ENCODE data around the gene RPS6KA3. TPM values are rescaled to one million over a fixed set of nuclear protein-coding genes. Genes with fewer than 3 reads are reported as not detected.

Gene RPS6KA3
- total and polyA plus RNA-seq, 2 of the 8 experiments (the other 6 are each of a cell fraction or from before 2014, with no cell fraction given) = 7.1 to 13.0 TPM

DNA sequence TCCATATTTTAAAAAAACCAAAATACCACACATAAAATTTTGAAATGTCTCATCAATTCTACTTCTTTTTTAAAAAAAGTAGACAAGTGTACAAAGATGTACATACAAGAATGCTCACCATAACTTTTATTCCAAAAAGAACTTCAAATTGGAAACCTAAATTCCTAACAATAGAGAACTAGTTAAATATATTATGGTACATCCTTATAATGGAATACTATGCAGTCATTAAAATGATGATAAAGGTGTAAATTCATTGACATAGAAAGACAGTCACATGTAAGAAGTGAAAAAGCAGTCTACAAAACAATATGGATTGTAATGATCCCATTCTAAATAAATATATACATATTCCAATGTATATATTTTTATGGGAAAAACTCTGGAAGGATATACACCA, 31.0 kb downstream of the RPS6KA3 start:
- Histone ChIP-seq H3K9me3 (ENCODE audit: insufficient read depth in 2 of 2, low read depth in 1 of 2, low read length in 1 of 2) (no peaks in the 10 kb centered on the region), H4K8ac (ENCODE audit: extremely low read depth, insufficient read depth, low read length) (no peak overlapping the region), H3K56ac (replicated peaks; ENCODE audit: insufficient read length, low read depth, low read length) (no peak overlapping the region), H3K14ac (ENCODE audit: insufficient read length) (no peak overlapping the region), H2AK5ac (ENCODE audit: low read depth, low read length) (no peak overlapping the region), H3K4me1 (replicated peaks in 1 of 4; ENCODE audit: control insufficient read depth in 3 of 4, insufficient read depth in 4 of 4, low read length in 3 of 4) (no peaks in the 10 kb centered on the region), H3K4me3 (ENCODE audit: extremely low read depth in 1 of 4, insufficient read depth in 2 of 4, low read depth in 3 of 4, low read length in 4 of 4) (no peak overlapping the region), H2BK12ac (ENCODE audit: low read depth, low read length) (no peak overlapping the region), H2BK20ac (ENCODE audit: low read length) (no peak overlapping the region), H2AFZ (ENCODE audit: low read length) (no peak overlapping the region), H3K79me2 (ENCODE audit: control insufficient read depth in 1 of 2, insufficient read depth in 2 of 2, low read length in 2 of 2) (no peaks in the 10 kb centered on the region), H3K79me1 (ENCODE audit: low read depth, low read length) (no peaks in the 10 kb centered on the region), H3K36me3 (ENCODE audit: control insufficient read depth in 2 of 4, insufficient read depth in 4 of 4, low read length in 3 of 4) (peaks cover 0 to 3% (median 1%) of the 10 kb centered on the region in 4 experiments; a peak in 2 of 8 replicates), H3K27me3 (replicated peaks in 1 of 4; ENCODE audit: control insufficient read depth in 3 of 4, extremely low read depth in 1 of 4, insufficient read depth in 3 of 4, low read length in 3 of 4) (no peaks in the 10 kb centered on the region), H2BK15ac (ENCODE audit: low read length) (no peak overlapping the region), H3K9ac (replicated peaks in 1 of 4; ENCODE audit: extremely low read depth in 1 of 4, low read depth in 3 of 4, low read length in 3 of 4) (no peak overlapping the region), H3K27ac (ENCODE audit: low read depth, low read length) (no peak overlapping the region), H3K18ac (ENCODE audit: extremely low read depth, low read length) (no peak overlapping the region), H3K4me2 (ENCODE audit: insufficient read depth in 1 of 2, low read depth in 2 of 2, low read length in 2 of 2) (no peak overlapping the region), H2BK5ac (ENCODE audit: low read depth, low read length) (no peak overlapping the region), H3K23me2 (ENCODE audit: low read depth, low read length) (no peaks in the 10 kb centered on the region), H4K5ac (ENCODE audit: insufficient read length, low read depth, low read length) (no peak overlapping the region), H2BK120ac (replicated peaks; ENCODE audit: low read depth, low read length) (no peak overlapping the region), H3K4ac (replicated peaks; ENCODE audit: insufficient read length, low read depth, low read length) (no peak overlapping the region), H3K23ac (ENCODE audit: insufficient read length) (no peak overlapping the region), H4K20me1 (replicated peaks in 1 of 2; ENCODE audit: control insufficient read depth in 1 of 2, insufficient read depth in 2 of 2, low read length in 2 of 2) (no peaks in the 10 kb centered on the region), H4K91ac (replicated peaks; ENCODE audit: insufficient read length, low read length) (no peak overlapping the region)
- no peak for FAIRE-seq
- no peak for TF ChIP-seq TAF1 (IDR thresholded peaks at IDR 0.05; ENCODE audit: low read depth, low read length)
- TF ChIP-seq, protein P1, sequence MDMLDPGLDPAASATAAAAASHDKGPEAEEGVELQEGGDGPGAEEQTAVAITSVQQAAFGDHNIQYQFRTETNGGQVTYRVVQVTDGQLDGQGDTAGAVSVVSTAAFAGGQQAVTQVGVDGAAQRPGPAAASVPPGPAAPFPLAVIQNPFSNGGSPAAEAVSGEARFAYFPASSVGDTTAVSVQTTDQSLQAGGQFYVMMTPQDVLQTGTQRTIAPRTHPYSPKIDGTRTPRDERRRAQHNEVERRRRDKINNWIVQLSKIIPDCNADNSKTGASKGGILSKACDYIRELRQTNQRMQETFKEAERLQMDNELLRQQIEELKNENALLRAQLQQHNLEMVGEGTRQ (IDR thresholded peaks at IDR 0.05; ENCODE audit: low read length) = no peak
- TF ChIP-seq SUZ12 (IDR thresholded peaks at IDR 0.05; ENCODE audit: low read length) = no peak
- TF ChIP-seq, protein P2, sequence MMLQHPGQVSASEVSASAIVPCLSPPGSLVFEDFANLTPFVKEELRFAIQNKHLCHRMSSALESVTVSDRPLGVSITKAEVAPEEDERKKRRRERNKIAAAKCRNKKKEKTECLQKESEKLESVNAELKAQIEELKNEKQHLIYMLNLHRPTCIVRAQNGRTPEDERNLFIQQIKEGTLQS (IDR thresholded peaks at IDR 0.05; ENCODE audit: insufficient read depth, low read depth, low read length) = no peak
- no peak for TF ChIP-seq SP2 (IDR thresholded peaks at IDR 0.05; ENCODE audit: low read length)
- no peak for TF ChIP-seq POLR2A (IDR thresholded peaks at IDR 0.05; ENCODE audit: control extremely low read depth in 1 of 2, low read depth in 2 of 2, low read length in 2 of 2)
- TF ChIP-seq TEAD4 (IDR thresholded peaks at IDR 0.05; ENCODE audit: low read depth, low read length) = no peak
- TF ChIP-seq CHD1 (IDR thresholded peaks at IDR 0.05; ENCODE audit: low read depth, low read length) = no peak
- no peak for TF ChIP-seq TCF12 (IDR thresholded peaks at IDR 0.05; ENCODE audit: low read depth, low read length)
- TF ChIP-seq TAF7 (optimal IDR thresholded peaks at IDR 0.05; ENCODE audit: borderline replicate concordance, low read depth, low read length) = no peak
- CTCF ChIA-PET (ENCODE audit: partially characterized antibody) = interaction anchor here (0.7 kb wide), 1 partner anchor 113 kb away, joined by 4 read pairs; no protein-coding TSS in a partner anchor
- POLR2A ChIA-PET (ENCODE audit: partially characterized antibody) = no interaction called here
- no peak for DNase-seq (ENCODE audit: low read depth in 1 of 2, low spot score in 2 of 2)
